A549 (cell line): ENCODE data around the gene KCTD12. TPM values are rescaled to one million over a fixed set of nuclear protein-coding genes. Genes with fewer than 3 reads are reported as not detected.

Source experiments
- ATAC-seq, 2 experiments: fragments of 200-7000 bp in 1 of 2; fragments of >200 bp in 1 of 2; cut with Nextera tagmentation in 1 of 2; cut with Tn5 transposase in 1 of 2; 3 replicates each; pipeline versions ENCODE4 v1.8.0 to v1.9.1; 2018 to 2020; ENCODE audit warnings: mild to moderate bottlenecking in 1 of 2, moderate library complexity in 1 of 2
- CTCF ChIA-PET: fragments of 300-600 bp; sonication (Branson Sonifier 250); formaldehyde crosslinking; extraction: SDS; loops from one replicate; lab custom pipeline; 2021; ENCODE audit warnings: antibody characterized with exemption, inconsistent platforms; lab: Yijun Ruan, JAX
- POLR2A ChIA-PET: fragments of 350-600 bp; formaldehyde crosslinking; extraction: SDS; loops from one replicate; lab custom pipeline; 2021; ENCODE audit warnings: antibody characterized with exemption, inconsistent platforms; lab: Yijun Ruan, JAX
- DNase-seq, 2 experiments: peaks; one replicate each; pipeline versions ENCODE4 v3.0.0 to v3.0.0-alpha.2; 2011 to 2016; ENCODE audit warnings: low read depth in 1 of 2, low spot score in 1 of 2
- FAIRE-seq: peaks from 2 replicates; lab custom pipeline; 2011; peaks lifted over from hg19 to GRCh38; lab: Jason Lieb, UNC
- H3K27ac ChIP-seq, 2 experiments: fragments of >200 bp; sonication (Bioruptor Twin); formaldehyde crosslinking; 3 replicates each; pipeline ENCODE4 v1.5.1; 2016 to 2017
- H3K4me1 ChIP-seq: fragments of >200 bp; sonication (Bioruptor Twin); formaldehyde crosslinking; 3 replicates; pipeline ENCODE4 v1.6.1; 2016
- H3K4me2 ChIP-seq: fragments of >200 bp; sonication (Bioruptor Twin); formaldehyde crosslinking; 3 replicates; pipeline ENCODE4 v1.6.1; 2016
- H3K4me3 ChIP-seq: fragments of >200 bp; sonication (Bioruptor Twin); formaldehyde crosslinking; 3 replicates; pipeline ENCODE4 v1.5.1; 2016
- H3K9me3 ChIP-seq: fragments of >200 bp; sonication (Bioruptor Twin); formaldehyde crosslinking; 3 replicates; pipeline ENCODE4 v1.6.1; 2016
- BHLHE40 ChIP-seq: IDR thresholded peaks from 2 replicates; pipeline ENCODE4 v1.6.1; 2012; ENCODE audit warnings: low read depth, low read length, inconsistent platforms
- CHD2 ChIP-seq: fragments of 150-350 bp; IDR thresholded peaks from 2 replicates; pipeline ENCODE4 v1.6.1; 2014; ENCODE audit warnings: low read length; ENCODE audit not compliant: partially characterized antibody
- CHD4 ChIP-seq: fragments of 200-600 bp; sonication (generic); IDR thresholded peaks from 2 replicates; pipeline ENCODE4 v1.6.1; 2016; ENCODE audit warnings: antibody characterized with exemption, mild to moderate bottlenecking, borderline replicate concordance
- EHMT2 ChIP-seq: fragments of 200-600 bp; sonication (generic); IDR thresholded peaks from 2 replicates; pipeline ENCODE4 v1.6.1; 2016; ENCODE audit warnings: antibody characterized with exemption, low read depth, mild to moderate bottlenecking, moderate library complexity
- EP300 ChIP-seq, 2 experiments: fragments of >200 bp; sonication (Bioruptor Twin); formaldehyde crosslinking; IDR thresholded peaks; 2 replicates in 1 of 2; 3 replicates in 1 of 2; pipeline ENCODE4 v1.6.1; 2016 to 2017
- ESRRA ChIP-seq: fragments of 150-350 bp; IDR thresholded peaks from 2 replicates; pipeline ENCODE4 v1.6.1; 2014; ENCODE audit warnings: mild to moderate bottlenecking, low read length, borderline replicate concordance
- FOXS1 ChIP-seq: fragments of 250-450 bp; sonication (Bioruptor Pico); IDR thresholded peaks from 2 replicates; pipeline ENCODE4 v1.5.0; 2020; ENCODE audit warnings: mild to moderate bottlenecking, moderate library complexity
- GATA3 ChIP-seq: IDR thresholded peaks from 2 replicates; pipeline ENCODE4 v1.6.1; 2012; ENCODE audit warnings: borderline replicate concordance
- HOXB13 ChIP-seq: fragments of 250-450 bp; sonication (Bioruptor Pico); IDR thresholded peaks from 2 replicates; pipeline ENCODE4 v1.5.0; 2020; ENCODE audit warnings: low read depth, mild to moderate bottlenecking, moderate library complexity
- JUNB ChIP-seq: fragments of >200 bp; sonication (Bioruptor Twin); formaldehyde crosslinking; IDR thresholded peaks from 2 replicates; pipeline ENCODE4 v1.6.1; 2016
- KDM1A ChIP-seq: fragments of 200-600 bp; sonication (generic); IDR thresholded peaks from 2 replicates; pipeline ENCODE4 v1.6.1; 2016; ENCODE audit warnings: low read depth, mild to moderate bottlenecking
- MYC ChIP-seq: IDR thresholded peaks from 2 replicates; pipeline ENCODE4 v1.6.1; 2012; ENCODE audit warnings: mild to moderate bottlenecking, inconsistent platforms, low read length, improper control_type of control experiment, borderline replicate concordance
- NPAS2 ChIP-seq: fragments of 250-450 bp; sonication (Bioruptor Pico); IDR thresholded peaks from 2 replicates; pipeline ENCODE4 v1.8.0; 2022; ENCODE audit warnings: mild to moderate bottlenecking, moderate library complexity, borderline replicate concordance
- NR3C1 ChIP-seq: fragments of >200 bp; sonication (Bioruptor Twin); formaldehyde crosslinking; IDR thresholded peaks from 3 replicates; pipeline ENCODE4 v1.6.1; 2017
- PHF8 ChIP-seq: fragments of 200-600 bp; sonication (generic); IDR thresholded peaks from 2 replicates; pipeline ENCODE4 v1.6.1; 2016; ENCODE audit warnings: low read depth, mild to moderate bottlenecking, antibody characterized with exemption, moderate library complexity, borderline replicate concordance
- POLR2A ChIP-seq: IDR thresholded peaks from 2 replicates; pipeline ENCODE4 v1.6.1; 2012; ENCODE audit warnings: mild to moderate bottlenecking, low read length
- RARB ChIP-seq: fragments of 250-450 bp; sonication (Bioruptor Pico); IDR thresholded peaks from 2 replicates; pipeline ENCODE4 v1.8.0; 2021; ENCODE audit warnings: mild to moderate bottlenecking, moderate library complexity
- USF2 ChIP-seq: fragments of 450-650 bp; IDR thresholded peaks from 2 replicates; pipeline ENCODE4 v1.6.1; 2014; ENCODE audit warnings: antibody characterized with exemption
- ZC3H11A ChIP-seq: fragments of 450-650 bp; IDR thresholded peaks from 2 replicates; pipeline ENCODE4 v1.6.1; 2014; ENCODE audit warnings: antibody characterized with exemption, mild to moderate bottlenecking
- ZNF302 ChIP-seq: fragments of 250-450 bp; sonication (Bioruptor Pico); IDR thresholded peaks from 2 replicates; pipeline ENCODE4 v1.9.0; 2021; ENCODE audit warnings: inconsistent platforms, mild to moderate bottlenecking, moderate library complexity
- ZSCAN20 ChIP-seq: fragments of 250-450 bp; sonication (Bioruptor Pico); IDR thresholded peaks from 2 replicates; pipeline ENCODE4 v1.8.0; 2022; ENCODE audit warnings: mild to moderate bottlenecking, moderate library complexity
- WGBS: methylation state at CpG from one replicate; pipeline ENCODE4 v1.1.6; 2017; ENCODE audit errors: missing lambda C conversion rate; 5-methylcytosine and 5-hydroxymethylcytosine counted together
- polyA plus RNA-seq, 4 experiments: library from polyadenylated mRNA; depleted of rRNA in 3 of 4; stranded (reverse); fragments of >200 nt; fragmentation: RNase III in 1 of 4; extraction: RNeasy Plus Mini Kit Qiagen cat#74134 plus additional on column Dnase treatment in 1 of 4; gene quantifications; 2 replicates in 3 of 4; 3 replicates in 1 of 4; pipeline ENCODE4 v1.2.3, GENCODE V29; 2011 to 2017
- TF ChIP-seq, protein P1 (sequence below): fragments of >200 bp; sonication (Bioruptor Twin); formaldehyde crosslinking; IDR thresholded peaks from 2 replicates; pipeline ENCODE4 v1.6.1; 2016
- TF ChIP-seq, protein P2 (sequence below): fragments of 250-450 bp; sonication (Bioruptor Pico); IDR thresholded peaks from 2 replicates; pipeline ENCODE4 v1.5.0; 2020; ENCODE audit warnings: low read depth, mild to moderate bottlenecking, moderate library complexity
- TF ChIP-seq, protein P3 (sequence below): fragments of 150-350 bp; IDR thresholded peaks from 2 replicates; pipeline ENCODE4 v1.6.1; 2014; ENCODE audit warnings: low read depth, mild to moderate bottlenecking, low read length

Gene KCTD12
- polyA plus RNA-seq, 2 of the 4 experiments (the other 2 are of a cell fraction), result 0.71 to 0.90 TPM

- 8% methylated on average over 1 of the region's 1 CpG for WGBS
- CTCF ChIA-PET, result interaction anchor here (0.9 kb wide), 1 partner anchor 9 kb away, joined by 3 read pairs; no protein-coding TSS in a partner anchor
- ATAC-seq (no peak), DNase-seq (no peak), FAIRE-seq (no peak)
- TF ChIP-seq BHLHE40, result no peak
- no peak for TF ChIP-seq JUNB
- no peak for TF ChIP-seq CHD2
- TF ChIP-seq EP300 (IDR thresholded peaks at IDR 0.05), result no peak
- no peak for TF ChIP-seq POLR2A
- TF ChIP-seq ZC3H11A, result no peak
- no peak for TF ChIP-seq NR3C1
- H3K4me2 ChIP-seq, result no peak overlapping the region
- H3K27ac ChIP-seq, result no peak overlapping the region
- H3K4me1 ChIP-seq, result no peaks in the 10 kb centered on the region
- no peak overlapping the region for H3K4me3 ChIP-seq
- POLR2A ChIA-PET, result no interaction called here
- H3K9me3 ChIP-seq, result no peaks in the 10 kb centered on the region
Observed at GRCh38 chr13:76889254-76889653, 3.0 kb upstream of the KCTD12 start.

DNA sequence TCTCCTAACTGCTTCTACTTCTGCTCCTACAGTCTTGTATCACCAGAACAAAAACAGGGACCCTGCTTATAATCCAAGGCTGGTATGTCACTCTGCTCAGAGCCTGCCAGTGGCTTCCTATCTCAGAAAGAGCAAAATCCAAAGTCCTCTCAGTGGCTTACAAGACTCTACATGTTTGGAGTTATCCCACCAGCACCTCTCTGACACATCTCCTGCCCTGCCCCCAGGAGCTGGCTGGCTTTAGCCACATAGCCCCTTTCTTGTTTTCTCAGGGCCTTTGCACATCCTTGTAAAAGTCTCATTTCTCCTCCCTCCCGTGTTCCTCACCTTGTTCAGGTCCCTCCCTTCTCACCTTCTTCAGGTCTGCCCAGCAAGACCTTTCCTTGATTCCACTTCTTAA is 2.2 kb upstream of the KCTD12 start:
- DNase-seq, result no peak
- no peak overlapping the region for H3K4me2 ChIP-seq
- TF ChIP-seq, protein P1, sequence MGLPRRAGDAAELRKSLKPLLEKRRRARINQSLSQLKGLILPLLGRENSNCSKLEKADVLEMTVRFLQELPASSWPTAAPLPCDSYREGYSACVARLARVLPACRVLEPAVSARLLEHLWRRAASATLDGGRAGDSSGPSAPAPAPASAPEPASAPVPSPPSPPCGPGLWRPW, result no peak
- TF ChIP-seq HOXB13 (CRISPR knock-in tag) (no peak), CHD4 (no peak), JUNB (no peak), KDM1A (no peak), GATA3 (no peak), PHF8 (no peak)
- TF ChIP-seq, all 56 proteins: peak for 0
- POLR2A ChIA-PET, result no interaction called here
- no peaks in the 10 kb centered on the region for H3K4me1 ChIP-seq
- no peak overlapping the region for H3K4me3 ChIP-seq
- no peak for FAIRE-seq
- H3K9me3 ChIP-seq, result no peaks in the 10 kb centered on the region
- ATAC-seq, result no peak
- 48% methylated on average over 1 of the region's 1 CpG for WGBS
- H3K27ac ChIP-seq, result no peak overlapping the region
- CTCF ChIA-PET, result interaction anchor here (0.9 kb wide), 1 partner anchor 10 kb away, joined by 3 read pairs; no protein-coding TSS in a partner anchor

DNA sequence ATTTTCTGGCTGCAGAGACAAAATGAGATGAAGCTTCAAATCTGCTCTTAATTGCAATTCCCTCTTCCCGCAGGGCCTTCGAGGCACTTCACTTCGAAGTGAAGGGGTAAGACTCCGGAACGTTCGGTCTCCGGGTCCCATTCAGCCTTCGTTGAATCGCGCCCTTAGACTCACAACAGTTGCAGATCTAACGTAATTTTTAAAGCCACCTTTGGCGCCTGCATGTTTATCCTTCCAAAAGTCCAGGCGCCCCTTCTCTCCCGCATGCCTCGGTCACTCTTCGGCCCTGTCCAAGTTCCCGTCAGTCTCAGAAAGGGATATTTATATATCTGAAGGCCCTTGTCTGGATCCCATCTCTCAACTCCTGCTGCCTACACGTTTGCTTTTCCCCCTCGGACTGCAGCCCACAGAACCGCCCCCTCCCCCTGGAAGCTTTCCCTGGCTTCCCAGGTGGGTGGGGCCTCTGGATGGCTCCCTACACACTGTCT is 915 bp upstream of the KCTD12 start:
- ATAC-seq (no peak), FAIRE-seq (no peak), DNase-seq (no peak)
- H3K4me2 ChIP-seq, result peak overlapping the region; percentile 98
- TF ChIP-seq ZSCAN20 (CRISPR knock-in tag), result no peak
- TF ChIP-seq RARB, result no peak
- TF ChIP-seq EHMT2, result no peak
- no peak for TF ChIP-seq NR3C1
- no peak for TF ChIP-seq ZNF302 (CRISPR knock-in tag)
- no peak for TF ChIP-seq NPAS2 (CRISPR knock-in tag)
- TF ChIP-seq MYC, result no peak
- no peak for TF ChIP-seq USF2
- TF ChIP-seq, protein P2, sequence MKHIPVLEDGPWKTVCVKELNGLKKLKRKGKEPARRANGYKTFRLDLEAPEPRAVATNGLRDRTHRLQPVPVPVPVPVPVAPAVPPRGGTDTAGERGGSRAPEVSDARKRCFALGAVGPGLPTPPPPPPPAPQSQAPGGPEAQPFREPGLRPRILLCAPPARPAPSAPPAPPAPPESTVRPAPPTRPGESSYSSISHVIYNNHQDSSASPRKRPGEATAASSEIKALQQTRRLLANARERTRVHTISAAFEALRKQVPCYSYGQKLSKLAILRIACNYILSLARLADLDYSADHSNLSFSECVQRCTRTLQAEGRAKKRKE, result no peak
- no peak for TF ChIP-seq FOXS1 (CRISPR knock-in tag)
- no peak for TF ChIP-seq BHLHE40
- TF ChIP-seq, protein P3, sequence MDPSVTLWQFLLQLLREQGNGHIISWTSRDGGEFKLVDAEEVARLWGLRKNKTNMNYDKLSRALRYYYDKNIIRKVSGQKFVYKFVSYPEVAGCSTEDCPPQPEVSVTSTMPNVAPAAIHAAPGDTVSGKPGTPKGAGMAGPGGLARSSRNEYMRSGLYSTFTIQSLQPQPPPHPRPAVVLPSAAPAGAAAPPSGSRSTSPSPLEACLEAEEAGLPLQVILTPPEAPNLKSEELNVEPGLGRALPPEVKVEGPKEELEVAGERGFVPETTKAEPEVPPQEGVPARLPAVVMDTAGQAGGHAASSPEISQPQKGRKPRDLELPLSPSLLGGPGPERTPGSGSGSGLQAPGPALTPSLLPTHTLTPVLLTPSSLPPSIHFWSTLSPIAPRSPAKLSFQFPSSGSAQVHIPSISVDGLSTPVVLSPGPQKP, result no peak
- no peak for TF ChIP-seq ESRRA
- peak overlapping the region; percentile 65 for H3K4me3 ChIP-seq
- no peak overlapping the region for H3K27ac ChIP-seq
- no peaks in the 10 kb centered on the region for H3K4me1 ChIP-seq
- no peaks in the 10 kb centered on the region for H3K9me3 ChIP-seq
- 77% methylated on average over 18 of the region's 20 CpGs for WGBS
- ChIA-PET POLR2A (interaction anchor here (0.6 kb wide), 1 partner anchor 28 kb away, joined by 3 read pairs; no protein-coding TSS in a partner anchor), CTCF (interaction anchor here (0.6 to 1.9 kb wide), 2 partner anchors 16 to 43 kb away, joined by 3 to 6 read pairs; no protein-coding TSS in a partner anchor)
